ENCODE measurements around the gene INTS1.

Gene INTS1, protein sequence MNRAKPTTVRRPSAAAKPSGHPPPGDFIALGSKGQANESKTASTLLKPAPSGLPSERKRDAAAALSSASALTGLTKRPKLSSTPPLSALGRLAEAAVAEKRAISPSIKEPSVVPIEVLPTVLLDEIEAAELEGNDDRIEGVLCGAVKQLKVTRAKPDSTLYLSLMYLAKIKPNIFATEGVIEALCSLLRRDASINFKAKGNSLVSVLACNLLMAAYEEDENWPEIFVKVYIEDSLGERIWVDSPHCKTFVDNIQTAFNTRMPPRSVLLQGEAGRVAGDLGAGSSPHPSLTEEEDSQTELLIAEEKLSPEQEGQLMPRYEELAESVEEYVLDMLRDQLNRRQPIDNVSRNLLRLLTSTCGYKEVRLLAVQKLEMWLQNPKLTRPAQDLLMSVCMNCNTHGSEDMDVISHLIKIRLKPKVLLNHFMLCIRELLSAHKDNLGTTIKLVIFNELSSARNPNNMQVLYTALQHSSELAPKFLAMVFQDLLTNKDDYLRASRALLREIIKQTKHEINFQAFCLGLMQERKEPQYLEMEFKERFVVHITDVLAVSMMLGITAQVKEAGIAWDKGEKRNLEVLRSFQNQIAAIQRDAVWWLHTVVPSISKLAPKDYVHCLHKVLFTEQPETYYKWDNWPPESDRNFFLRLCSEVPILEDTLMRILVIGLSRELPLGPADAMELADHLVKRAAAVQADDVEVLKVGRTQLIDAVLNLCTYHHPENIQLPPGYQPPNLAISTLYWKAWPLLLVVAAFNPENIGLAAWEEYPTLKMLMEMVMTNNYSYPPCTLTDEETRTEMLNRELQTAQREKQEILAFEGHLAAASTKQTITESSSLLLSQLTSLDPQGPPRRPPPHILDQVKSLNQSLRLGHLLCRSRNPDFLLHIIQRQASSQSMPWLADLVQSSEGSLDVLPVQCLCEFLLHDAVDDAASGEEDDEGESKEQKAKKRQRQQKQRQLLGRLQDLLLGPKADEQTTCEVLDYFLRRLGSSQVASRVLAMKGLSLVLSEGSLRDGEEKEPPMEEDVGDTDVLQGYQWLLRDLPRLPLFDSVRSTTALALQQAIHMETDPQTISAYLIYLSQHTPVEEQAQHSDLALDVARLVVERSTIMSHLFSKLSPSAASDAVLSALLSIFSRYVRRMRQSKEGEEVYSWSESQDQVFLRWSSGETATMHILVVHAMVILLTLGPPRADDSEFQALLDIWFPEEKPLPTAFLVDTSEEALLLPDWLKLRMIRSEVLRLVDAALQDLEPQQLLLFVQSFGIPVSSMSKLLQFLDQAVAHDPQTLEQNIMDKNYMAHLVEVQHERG (N-terminal part only)

GRCh38 chr7:1503816-1504775, at the start of gene INTS1:
TSS of gene INTS1 (minus strand) at chr7:1504389. CDS start at chr7:1503960, 429 bp downstream.
- DNase-seq, result peak; percentile 93

- DNase-seq, result no peak
Observed at GRCh38 chr7:1553512-1554210, 49.5 kb upstream of the INTS1 start.

DNA sequence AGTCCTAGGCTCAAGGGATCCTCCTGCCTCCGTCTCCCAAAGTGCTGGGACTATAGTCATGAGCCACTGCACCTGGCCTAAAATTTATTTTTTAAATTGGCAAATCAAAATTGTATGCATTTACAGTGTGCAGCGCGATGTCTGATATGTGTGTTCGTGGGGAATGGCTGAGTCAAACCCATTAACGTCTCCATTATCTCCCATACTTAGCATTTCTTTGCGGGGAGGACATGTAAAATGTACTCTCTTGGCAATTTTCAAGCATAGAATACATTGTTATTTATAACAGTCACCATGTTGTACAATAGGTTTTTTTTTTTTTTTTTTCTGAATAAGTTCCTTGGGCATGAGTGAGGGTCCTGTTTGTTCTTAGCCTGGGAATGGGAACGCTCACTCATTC, 48.0 kb upstream of the INTS1 start:
- DNase-seq, result no peak

DNA sequence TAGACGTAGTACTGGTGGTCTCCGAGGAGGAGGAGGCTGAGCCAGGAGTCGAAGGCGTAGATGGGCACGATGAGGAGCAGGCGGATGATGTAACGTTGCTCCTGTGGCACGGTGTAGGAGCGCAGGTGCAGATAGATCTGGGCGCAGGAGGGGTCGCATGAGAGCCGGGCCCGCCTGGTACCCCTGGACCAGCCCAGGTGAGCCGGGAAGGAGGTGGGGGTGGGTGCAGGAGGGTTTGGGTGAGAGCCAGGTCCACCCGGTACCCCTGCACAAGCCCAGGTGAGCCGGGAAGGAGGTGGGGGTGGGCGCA, 46.6 kb upstream of the INTS1 start:
- no peak for DNase-seq

- DNase-seq, result no peak
Observed at GRCh38 chr7:1550005-1550845, 46.0 kb upstream of the INTS1 start.

GRCh38 chr7:1549357-1550004, 45.3 kb upstream of the INTS1 start:
- DNase-seq, result no peak

- no peak for DNase-seq
Observed at GRCh38 chr7:1548944-1549343, 44.8 kb upstream of the INTS1 start.

GRCh38 chr7:1548438-1548831, 44.2 kb upstream of the INTS1 start:
- no peak for DNase-seq

DNA sequence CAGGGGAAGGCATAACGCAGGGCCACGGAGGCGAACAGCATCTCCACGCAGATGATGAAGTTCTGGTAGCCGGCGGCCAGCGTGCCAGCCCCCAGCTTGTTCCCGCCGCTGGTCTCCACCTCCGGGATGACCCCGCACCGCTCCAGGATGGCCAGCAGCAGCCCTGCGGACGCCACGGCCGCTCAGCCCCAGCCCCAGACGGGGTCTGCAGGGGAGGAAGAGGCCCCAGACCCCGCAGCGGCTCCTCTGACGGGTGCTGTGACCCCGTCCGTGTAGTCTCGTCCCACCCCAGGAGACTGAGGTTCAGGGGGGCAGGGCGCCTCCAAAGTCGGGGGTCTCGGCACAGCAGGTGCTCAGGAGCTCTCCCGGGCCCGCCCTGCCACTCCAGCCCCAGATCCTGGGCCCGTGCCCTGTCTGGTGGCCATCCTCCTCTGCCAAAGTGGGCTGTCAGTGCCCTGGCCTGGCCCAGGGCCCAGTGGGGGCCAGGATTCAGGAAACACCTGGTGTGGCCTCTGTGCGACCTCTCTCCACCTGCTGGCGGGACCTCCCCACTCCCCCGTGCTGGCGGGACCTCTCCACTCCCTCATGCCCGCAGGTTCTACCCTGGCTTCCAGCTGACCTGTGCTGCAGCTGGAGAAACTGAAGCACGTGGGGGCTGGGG, 43.7 kb upstream of the INTS1 start:
- DNase-seq, result no peak

- no peak for DNase-seq
Observed at GRCh38 chr7:1546909-1547776, 43.0 kb upstream of the INTS1 start.

DNA sequence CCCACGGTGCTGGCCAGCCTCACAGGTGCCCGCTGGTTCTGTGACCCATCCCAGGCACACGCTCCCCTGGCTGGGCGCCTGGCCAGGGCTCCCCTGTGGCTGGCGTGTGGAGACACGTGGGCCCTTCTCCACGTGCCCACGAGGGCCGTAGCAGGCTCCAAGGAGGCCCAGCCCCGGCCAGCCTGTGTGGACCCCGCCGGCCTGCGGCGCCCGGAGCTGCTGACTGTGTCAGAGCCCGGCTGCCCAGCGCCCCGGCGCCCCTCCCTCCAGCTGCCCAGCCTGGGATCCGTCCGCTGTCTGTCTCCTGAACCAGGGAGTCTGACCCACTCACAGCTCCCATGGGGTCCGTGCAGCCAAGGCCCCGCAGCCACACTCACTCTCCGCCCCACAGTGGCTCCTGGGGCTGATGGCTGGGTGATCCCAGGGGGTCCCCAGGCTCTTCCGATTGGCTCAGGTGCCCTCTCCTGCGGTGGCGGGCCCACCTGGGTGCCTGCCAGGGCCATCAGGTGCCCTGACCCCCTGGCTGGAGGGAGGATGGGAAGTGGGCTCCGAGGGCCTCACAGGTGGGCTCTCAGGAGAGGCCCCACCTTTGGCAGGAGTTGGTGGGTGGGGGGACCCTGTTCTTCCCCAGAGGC, 42.2 kb upstream of the INTS1 start:
- no peak for DNase-seq

GRCh38 chr7:1545417-1546246, 41.4 kb upstream of the INTS1 start:
- DNase-seq, result no peak

DNA sequence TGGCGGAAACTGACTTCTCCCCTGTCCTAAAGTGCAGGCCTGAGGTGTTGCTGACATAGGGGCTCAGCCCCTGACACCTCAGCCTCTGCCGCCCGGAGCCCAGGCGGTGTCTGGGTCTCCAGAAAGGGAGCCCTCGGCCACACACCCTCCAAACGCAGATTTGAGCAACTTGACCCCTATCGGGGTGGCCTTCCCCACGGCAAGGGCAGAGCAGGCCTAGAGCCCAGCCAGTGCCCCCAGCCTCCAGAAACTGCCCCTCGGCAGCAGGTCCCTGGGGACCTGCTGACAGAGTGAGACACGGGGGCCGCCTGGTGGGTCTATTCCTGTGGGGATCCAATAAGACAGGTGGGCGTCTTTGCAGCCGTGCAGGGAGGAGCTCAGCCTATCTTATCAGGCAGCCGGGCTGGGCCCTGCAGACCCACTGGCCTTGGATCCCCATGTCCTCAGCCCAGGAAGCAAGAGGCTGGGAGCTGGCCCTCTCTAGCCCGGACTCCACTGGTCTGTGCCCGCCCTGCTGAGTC, 40.8 kb upstream of the INTS1 start:
- DNase-seq, result no peak

DNA sequence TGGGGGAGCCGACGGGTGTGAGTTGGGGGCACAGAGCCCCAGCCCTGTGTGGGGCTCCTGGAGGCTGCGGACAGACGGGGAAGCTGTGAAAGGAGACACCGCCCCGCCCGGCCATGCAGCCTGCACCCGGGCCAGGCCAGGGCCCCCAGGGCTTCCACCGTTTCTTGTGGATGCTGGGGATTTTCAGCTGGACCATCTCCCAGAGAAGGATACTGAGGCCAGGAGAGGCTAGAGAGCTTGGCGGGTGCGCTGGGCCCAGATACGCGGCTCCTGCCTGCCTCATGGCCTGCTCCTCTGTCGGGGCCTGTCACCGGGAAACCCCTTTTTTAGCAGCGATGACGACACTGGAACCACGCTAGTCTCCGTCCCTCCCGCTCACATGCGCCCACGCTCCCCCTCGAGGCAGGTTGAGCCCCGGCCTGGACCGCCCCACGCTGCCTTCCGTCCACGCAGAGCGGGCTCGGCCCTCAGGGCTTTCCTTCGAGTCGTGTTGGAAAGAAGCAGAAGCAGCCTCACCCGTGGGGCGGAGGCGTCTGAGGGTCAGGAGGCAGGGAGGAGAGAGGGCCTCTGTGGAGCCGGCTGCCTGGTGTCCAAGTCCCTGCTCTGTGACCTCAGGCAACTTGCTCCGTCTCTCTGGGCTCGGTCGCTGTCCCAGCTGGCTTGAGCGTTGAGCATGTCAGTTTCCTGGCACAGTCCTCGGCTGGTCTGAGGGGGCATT, 40.1 kb upstream of the INTS1 start:
- DNase-seq, result no peak

GRCh38 chr7:1543826-1544177, 39.6 kb upstream of the INTS1 start:
- DNase-seq, result no peak

Data from stimulated activated CD4-positive, alpha-beta T cell treated with anti-CD3 and anti-CD28 coated beads, Interleukin-15, amount 100 ng/mL, for 24 hours (primary cell).